Measurements from ENCODE around the gene DACH1. TPM values are rescaled to one million over a fixed set of nuclear protein-coding genes. Genes with fewer than 3 reads are reported as not detected.

DACH1 gene
- total RNA-seq, 1 experiment from 2014 or later = 0.31 TPM

- Mint-ChIP-seq H3K27ac (no peak overlapping the region), H3K4me3 (no peak overlapping the region), H3K4me1 (peaks cover 1% of the 10 kb centered on the region), H3K36me3 (no peaks in the 10 kb centered on the region), H3K27me3 (ENCODE audit: low read depth) (no peaks in the 10 kb centered on the region), H3K9me3 (no peaks in the 10 kb centered on the region)
- no peak for TF ChIP-seq ZBTB21 (CRISPR knock-in tag; IDR thresholded peaks at IDR 0.05; ENCODE audit: borderline replicate concordance)
- TF ChIP-seq ZNF219 (CRISPR knock-in tag; IDR thresholded peaks at IDR 0.05; ENCODE audit: borderline replicate concordance) = no peak
- no peak for TF ChIP-seq ETV6 (CRISPR knock-in tag; IDR thresholded peaks at IDR 0.05)
- TF ChIP-seq SOX15 (CRISPR knock-in tag; IDR thresholded peaks at IDR 0.05) = no peak
- TF ChIP-seq, protein P1, sequence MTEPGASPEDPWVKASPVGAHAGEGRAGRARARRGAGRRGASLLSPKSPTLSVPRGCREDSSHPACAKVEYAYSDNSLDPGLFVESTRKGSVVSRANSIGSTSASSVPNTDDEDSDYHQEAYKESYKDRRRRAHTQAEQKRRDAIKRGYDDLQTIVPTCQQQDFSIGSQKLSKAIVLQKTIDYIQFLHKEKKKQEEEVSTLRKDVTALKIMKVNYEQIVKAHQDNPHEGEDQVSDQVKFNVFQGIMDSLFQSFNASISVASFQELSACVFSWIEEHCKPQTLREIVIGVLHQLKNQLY (CRISPR knock-in tag; IDR thresholded peaks at IDR 0.05) = no peak
- TF ChIP-seq OVOL2 (CRISPR knock-in tag; IDR thresholded peaks at IDR 0.05; ENCODE audit: borderline replicate concordance) = no peak
- no peak for TF ChIP-seq TCF7 (CRISPR knock-in tag; IDR thresholded peaks at IDR 0.05; ENCODE audit: low read depth)
- no peak for TF ChIP-seq NR3C1 (CRISPR knock-in tag; conservative IDR thresholded peaks at IDR 0.05; ENCODE audit: low read depth)
- no peak for TF ChIP-seq ZBTB43 (CRISPR knock-in tag; IDR thresholded peaks at IDR 0.05)
- TF ChIP-seq, protein P2, sequence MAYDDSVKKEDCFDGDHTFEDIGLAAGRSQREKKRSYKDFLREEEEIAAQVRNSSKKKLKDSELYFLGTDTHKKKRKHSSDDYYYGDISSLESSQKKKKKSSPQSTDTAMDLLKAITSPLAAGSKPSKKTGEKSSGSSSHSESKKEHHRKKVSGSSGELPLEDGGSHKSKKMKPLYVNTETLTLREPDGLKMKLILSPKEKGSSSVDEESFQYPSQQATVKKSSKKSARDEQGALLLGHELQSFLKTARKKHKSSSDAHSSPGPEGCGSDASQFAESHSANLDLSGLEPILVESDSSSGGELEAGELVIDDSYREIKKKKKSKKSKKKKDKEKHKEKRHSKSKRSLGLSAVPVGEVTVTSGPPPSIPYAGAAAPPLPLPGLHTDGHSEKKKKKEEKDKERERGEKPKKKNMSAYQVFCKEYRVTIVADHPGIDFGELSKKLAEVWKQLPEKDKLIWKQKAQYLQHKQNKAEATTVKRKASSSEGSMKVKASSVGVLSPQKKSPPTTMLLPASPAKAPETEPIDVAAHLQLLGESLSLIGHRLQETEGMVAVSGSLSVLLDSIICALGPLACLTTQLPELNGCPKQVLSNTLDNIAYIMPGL (CRISPR knock-in tag; IDR thresholded peaks at IDR 0.05) = no peak
- no peak for TF ChIP-seq FOXJ3 (CRISPR knock-in tag; IDR thresholded peaks at IDR 0.05; ENCODE audit: borderline replicate concordance)
- no peak for TF ChIP-seq KAT7 (CRISPR knock-in tag; IDR thresholded peaks at IDR 0.05; ENCODE audit: borderline replicate concordance)
- no peak for TF ChIP-seq AFF4 (CRISPR knock-in tag; IDR thresholded peaks at IDR 0.05; ENCODE audit: borderline replicate concordance)
- no peak for TF ChIP-seq USF1 (CRISPR knock-in tag; IDR thresholded peaks at IDR 0.05)
- TF ChIP-seq SP1 (CRISPR knock-in tag; conservative IDR thresholded peaks at IDR 0.05) = no peak
- no peak for TF ChIP-seq JAZF1 (CRISPR knock-in tag; IDR thresholded peaks at IDR 0.05)
- no peak for TF ChIP-seq ZNF263 (CRISPR knock-in tag; IDR thresholded peaks at IDR 0.05; ENCODE audit: low read depth)
- TF ChIP-seq CREB1 (CRISPR knock-in tag; IDR thresholded peaks at IDR 0.05) = no peak
- no peak for TF ChIP-seq TEAD4 (CRISPR knock-in tag; IDR thresholded peaks at IDR 0.05)
- no peak for TF ChIP-seq ZNF281 (CRISPR knock-in tag; IDR thresholded peaks at IDR 0.05)
- ChIA-PET CTCF (no interaction called here), POLR2A (no interaction called here)
- no peak for ATAC-seq
- DNase-seq (ENCODE audit: low spot score) = no peak
Observed at GRCh38 chr13:71516521-71516920, 350.5 kb downstream of the DACH1 start.
